Nephron progenitor cell (in vitro differentiated cells): ENCODE data around the gene CAMSAP2.

Experiments used
- DNase-seq: peaks from one replicate; pipeline ENCODE4 v3.0.0; 2021
- H3K27ac Mint-ChIP-seq: 2 replicates; pipeline ENCODE4 v1.8.0; 2021; ENCODE audit warnings: mild to moderate bottlenecking, moderate library complexity, mixed read lengths
- H3K27me3 Mint-ChIP-seq: 2 replicates; pipeline ENCODE4 v1.8.0; 2021; ENCODE audit warnings: mild to moderate bottlenecking, low read depth, mixed read lengths; ENCODE audit not compliant: poor library complexity
- H3K36me3 Mint-ChIP-seq: 2 replicates; pipeline ENCODE4 v1.8.0; 2021; ENCODE audit warnings: low read depth, mixed read lengths
- H3K4me1 Mint-ChIP-seq: 2 replicates; pipeline ENCODE4 v1.8.0; 2021; ENCODE audit warnings: mixed read lengths
- H3K4me3 Mint-ChIP-seq: 2 replicates; pipeline ENCODE4 v1.8.0; 2021; ENCODE audit warnings: mild to moderate bottlenecking, moderate library complexity, mixed read lengths
- H3K9me3 Mint-ChIP-seq: 2 replicates; pipeline ENCODE4 v1.8.0; 2021; ENCODE audit warnings: mild to moderate bottlenecking, moderate library complexity, mixed read lengths
- TF ChIP-seq, protein P1 (sequence below): fragments of 200-600 bp; sonication (generic); IDR thresholded peaks from 2 replicates; pipeline ENCODE4 v1.5.0; 2021; ENCODE audit warnings: antibody characterized with exemption

Gene CAMSAP2

DNA sequence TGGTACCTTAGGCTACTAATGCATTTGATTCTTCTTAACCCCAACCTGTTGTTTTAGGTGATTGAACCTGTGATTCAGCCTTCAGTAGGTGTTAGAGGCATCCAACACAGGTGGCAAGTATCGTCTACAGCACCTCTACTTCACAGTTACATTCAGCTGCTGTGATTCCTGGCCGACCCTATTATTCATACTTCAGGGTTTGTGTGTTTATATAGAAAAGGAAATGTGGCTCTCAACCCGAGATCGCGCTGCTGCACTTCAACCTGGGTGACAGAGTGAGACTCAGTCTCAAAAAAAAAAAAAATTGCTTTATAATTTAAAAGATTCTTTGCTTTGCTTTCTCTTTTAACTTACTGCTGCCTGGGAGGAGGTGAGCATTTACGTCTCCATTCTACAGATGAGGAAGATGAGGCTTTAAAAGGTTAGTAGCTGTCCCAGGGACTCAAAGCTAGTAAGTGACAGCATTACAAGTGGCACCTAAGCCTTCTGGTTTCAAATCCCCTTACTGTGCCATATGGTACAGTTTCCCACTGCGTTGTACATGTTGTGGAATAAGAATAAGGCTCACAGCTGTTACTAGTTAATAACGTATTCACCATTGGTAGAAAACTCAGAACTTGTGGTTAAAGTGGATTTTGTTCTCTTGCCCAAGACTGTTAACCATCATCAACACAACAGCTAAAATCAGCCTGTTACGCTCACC, 124.2 kb downstream of the CAMSAP2 start:
- Mint-ChIP-seq H3K27me3 (no peaks in the 10 kb centered on the region), H3K36me3 (peaks cover 47% of the 10 kb centered on the region)
- no peak for DNase-seq

DNA sequence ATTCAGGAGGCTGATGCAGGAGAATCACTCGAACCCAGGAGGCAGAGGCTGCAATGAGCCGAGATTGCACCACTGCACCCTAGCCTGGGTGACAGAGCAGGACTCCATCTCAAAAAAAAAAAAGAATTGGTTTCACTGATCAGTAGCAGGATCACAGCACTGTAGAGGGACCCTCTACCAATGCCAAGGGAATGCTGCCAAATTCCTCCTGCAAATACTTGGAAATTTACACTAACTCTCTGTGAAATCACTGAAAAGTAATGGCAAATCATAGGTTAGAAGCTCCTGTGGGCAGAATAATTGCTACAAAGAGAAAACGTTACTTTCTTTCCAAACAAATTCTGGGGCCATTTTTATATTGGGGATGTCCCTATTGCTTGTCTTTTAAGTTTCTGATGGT, 127.4 kb downstream of the CAMSAP2 start:
- DNase-seq: no peak
- Mint-ChIP-seq H3K4me3 (no peak overlapping the region), H3K4me1 (peaks cover 31% of the 10 kb centered on the region), H3K9me3 (no peaks in the 10 kb centered on the region), H3K36me3 (peaks cover 30% of the 10 kb centered on the region), H3K27me3 (peaks cover 8% of the 10 kb centered on the region), H3K27ac (no peak overlapping the region)
- TF ChIP-seq, protein P1, sequence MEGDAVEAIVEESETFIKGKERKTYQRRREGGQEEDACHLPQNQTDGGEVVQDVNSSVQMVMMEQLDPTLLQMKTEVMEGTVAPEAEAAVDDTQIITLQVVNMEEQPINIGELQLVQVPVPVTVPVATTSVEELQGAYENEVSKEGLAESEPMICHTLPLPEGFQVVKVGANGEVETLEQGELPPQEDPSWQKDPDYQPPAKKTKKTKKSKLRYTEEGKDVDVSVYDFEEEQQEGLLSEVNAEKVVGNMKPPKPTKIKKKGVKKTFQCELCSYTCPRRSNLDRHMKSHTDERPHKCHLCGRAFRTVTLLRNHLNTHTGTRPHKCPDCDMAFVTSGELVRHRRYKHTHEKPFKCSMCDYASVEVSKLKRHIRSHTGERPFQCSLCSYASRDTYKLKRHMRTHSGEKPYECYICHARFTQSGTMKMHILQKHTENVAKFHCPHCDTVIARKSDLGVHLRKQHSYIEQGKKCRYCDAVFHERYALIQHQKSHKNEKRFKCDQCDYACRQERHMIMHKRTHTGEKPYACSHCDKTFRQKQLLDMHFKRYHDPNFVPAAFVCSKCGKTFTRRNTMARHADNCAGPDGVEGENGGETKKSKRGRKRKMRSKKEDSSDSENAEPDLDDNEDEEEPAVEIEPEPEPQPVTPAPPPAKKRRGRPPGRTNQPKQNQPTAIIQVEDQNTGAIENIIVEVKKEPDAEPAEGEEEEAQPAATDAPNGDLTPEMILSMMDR: no peak

More for the DNA sequence above, 124.2 kb downstream of the CAMSAP2 start:
- Mint-ChIP-seq H3K4me1 (peaks cover 28% of the 10 kb centered on the region), H3K9me3 (no peaks in the 10 kb centered on the region), H3K4me3 (no peak overlapping the region), H3K27ac (no peak overlapping the region)
- TF ChIP-seq, protein P1: no peak

DNA sequence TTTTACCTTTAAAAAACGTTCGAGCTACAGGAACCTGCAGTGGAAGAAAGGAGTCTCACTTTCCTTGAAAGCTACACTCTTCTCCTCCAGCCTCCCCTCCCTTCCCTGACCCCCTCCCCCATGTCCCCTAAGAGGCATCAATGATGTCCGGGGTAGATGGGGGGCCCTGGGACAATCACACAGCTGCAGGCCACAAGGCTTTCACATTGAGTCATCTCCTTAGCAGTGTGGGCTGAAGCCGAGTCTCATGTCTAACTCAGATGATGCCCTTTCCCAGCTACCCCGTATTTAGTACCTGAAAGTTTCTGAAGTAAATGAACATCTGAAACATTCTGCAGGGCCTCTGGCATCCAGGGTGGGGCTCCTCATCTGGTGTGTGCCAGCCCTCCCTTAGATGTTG, 127.8 kb downstream of the CAMSAP2 start:
- no peak for DNase-seq
- H3K27ac Mint-ChIP-seq: no peak overlapping the region
- peaks cover 8% of the 10 kb centered on the region for H3K27me3 Mint-ChIP-seq
- H3K9me3 Mint-ChIP-seq: no peaks in the 10 kb centered on the region
- H3K4me3 Mint-ChIP-seq: no peak overlapping the region
- TF ChIP-seq, protein P1: no peak
- H3K36me3 Mint-ChIP-seq: peaks cover 30% of the 10 kb centered on the region
- H3K4me1 Mint-ChIP-seq: peaks cover 35% of the 10 kb centered on the region

DNA sequence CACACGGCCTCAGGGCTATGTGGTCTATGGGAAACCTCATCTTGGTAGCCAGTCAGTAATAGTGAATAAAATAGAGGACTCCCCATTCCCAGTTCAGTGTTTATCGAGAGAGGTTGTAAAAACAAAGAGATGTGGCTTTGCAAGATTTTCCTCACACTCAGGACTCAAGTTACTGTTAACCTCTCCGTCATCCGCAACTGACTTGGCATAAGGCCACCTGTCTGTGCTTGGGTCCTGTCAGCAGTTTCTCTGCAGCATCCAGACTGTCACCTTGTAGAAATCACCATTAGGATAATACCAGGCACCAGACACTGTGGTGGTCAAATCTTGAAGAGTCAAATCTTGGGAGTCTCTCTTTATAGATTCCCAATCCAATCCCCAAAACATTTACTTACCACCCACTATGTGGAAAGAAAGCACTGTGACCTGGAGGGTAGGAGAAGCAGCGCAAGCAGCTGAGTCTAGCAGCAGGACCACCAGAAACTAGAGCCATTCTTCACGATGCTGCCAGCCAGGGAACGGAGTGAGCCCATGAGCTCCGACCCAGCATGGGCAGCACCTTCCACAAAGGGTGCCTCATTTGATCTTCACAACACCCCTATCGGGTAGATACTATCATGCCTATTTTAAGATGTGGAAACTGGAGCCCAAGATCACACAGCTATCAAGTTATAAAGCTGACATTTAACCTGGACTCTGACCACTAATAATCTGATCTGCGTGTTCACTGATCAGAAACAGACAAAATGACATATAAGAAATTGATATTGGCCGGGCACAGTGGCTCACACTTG, 128.5 kb downstream of the CAMSAP2 start:
- Mint-ChIP-seq H3K4me3 (no peak overlapping the region), H3K36me3 (peaks cover 26% of the 10 kb centered on the region), H3K9me3 (no peaks in the 10 kb centered on the region), H3K27me3 (peaks cover 10% of the 10 kb centered on the region), H3K4me1 (peaks cover 36% of the 10 kb centered on the region), H3K27ac (peak overlapping the region; percentile 88)
- DNase-seq: no peak
- TF ChIP-seq, protein P1: no peak

DNA sequence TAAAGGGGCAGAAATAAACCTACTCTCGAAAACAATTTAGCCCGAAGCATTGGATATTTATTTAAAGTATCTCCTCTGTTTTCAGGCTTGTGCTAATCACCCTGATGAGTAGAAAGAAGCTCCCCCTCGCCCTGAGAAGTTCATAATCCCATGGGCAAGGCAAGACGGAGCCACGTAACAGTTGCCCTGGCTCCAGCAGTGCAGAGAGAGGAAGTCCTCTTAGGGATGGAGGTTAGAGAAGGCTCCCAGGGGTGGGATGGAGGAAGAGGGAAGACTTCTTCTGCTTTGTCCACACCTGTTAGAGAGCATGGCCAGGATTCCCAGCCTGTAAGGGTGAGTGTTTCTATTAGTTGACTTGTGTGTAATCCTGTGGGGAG, 130.7 kb downstream of the CAMSAP2 start:
- TF ChIP-seq, protein P1: no peak
- no peaks in the 10 kb centered on the region for H3K9me3 Mint-ChIP-seq
- no peak for DNase-seq
- H3K4me1 Mint-ChIP-seq: peaks cover 38% of the 10 kb centered on the region
- peaks cover 7% of the 10 kb centered on the region for H3K36me3 Mint-ChIP-seq
- H3K27ac Mint-ChIP-seq: no peak overlapping the region
- H3K27me3 Mint-ChIP-seq: peaks cover 10% of the 10 kb centered on the region
- H3K4me3 Mint-ChIP-seq: no peak overlapping the region
